GM13977 (cell line): ENCODE results near the gene RANBP1.

Experiments used
- DNase-seq: peaks from one replicate; pipeline ENCODE4 v3.0.0; 2012; ENCODE audit warnings: low spot score
- CTCF ChIP-seq: IDR thresholded peaks from 2 replicates; pipeline ENCODE4 v1.5.1; 2012; ENCODE audit warnings: mild to moderate bottlenecking, control low read depth; ENCODE audit not compliant: insufficient read depth; ENCODE audit errors: extremely low read depth, missing control alignments
- in situ Hi-C: fragments of 300-500 bp; cut with MboI; formaldehyde crosslinking; loops from one replicate; pipeline ENCODE4 v1.12.0; 2022; ENCODE audit warnings: low sequenced_read_pairs, low pct_unique_long_range_greater_than_20kb, mixed read lengths, inconsistent platforms; ENCODE audit not compliant: unreplicated experiment

Gene RANBP1

DNA sequence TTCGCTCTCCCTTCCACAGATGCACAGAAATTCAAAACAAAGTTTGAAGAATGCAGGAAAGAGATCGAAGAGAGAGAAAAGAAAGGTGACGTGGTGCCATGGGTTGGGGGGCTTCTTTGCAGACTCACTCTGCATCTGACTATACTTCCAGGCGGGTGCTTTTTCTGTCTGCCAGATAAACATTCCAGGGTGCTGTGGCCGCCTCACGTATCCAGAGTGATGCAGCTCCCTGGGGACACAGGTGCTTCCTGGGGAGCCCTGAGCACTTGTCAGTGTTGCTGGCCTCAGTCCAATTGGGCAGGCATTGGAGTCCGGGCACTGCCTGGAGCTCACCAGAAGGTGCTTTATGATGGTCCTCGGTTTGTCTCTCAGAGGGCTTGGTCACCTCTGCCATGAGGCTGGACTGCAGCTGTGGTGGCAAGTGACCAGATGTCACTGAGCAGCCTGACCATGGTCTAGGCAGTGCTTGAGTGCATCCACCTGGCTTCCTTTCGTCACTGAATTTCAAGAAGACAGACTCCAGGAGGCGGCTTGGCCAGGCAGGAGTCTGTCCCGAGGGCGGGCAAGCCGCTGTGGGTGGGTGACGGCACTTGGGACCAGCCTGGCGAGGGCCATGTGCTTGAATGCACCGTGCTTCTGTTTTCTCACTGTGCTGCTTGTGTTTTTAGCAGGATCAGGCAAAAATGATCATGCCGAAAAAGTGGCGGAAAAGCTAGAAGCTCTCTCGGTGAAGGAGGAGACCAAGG lies 10.6 kb downstream of the RANBP1 start:
- no peak for TF ChIP-seq CTCF
- DNase-seq = no peak
- in situ Hi-C loops = no loop called here

DNA sequence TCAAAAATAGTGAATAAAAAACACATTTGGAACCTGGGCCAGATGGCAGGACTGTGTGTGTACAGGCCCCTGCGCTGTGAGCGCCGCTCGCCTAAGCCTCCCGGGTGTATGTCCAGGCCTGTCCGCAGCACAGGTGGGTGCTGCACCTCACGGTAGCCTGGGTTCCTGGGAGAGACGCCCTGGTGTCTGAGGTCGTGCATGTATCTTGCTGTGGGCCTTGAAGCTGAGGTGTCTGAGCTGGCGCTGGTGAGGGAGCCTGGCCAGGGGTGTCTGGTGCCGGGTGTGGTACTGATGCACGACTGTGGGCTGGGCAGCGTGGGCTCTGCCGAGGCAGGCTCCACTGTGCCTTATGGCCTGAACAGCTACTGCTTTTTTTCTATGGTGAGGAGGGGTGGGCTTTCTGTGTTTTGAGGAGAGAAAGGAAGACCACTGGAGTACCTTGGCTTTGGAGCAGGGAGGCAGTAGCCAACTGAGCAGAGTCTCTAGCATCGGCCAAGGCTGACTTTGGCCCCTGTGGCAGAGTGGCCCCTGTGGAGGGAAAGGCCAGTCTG lies 11.5 kb downstream of the RANBP1 start:
- no peak for DNase-seq
- in situ Hi-C loops = no loop called here
- no peak for TF ChIP-seq CTCF

DNA sequence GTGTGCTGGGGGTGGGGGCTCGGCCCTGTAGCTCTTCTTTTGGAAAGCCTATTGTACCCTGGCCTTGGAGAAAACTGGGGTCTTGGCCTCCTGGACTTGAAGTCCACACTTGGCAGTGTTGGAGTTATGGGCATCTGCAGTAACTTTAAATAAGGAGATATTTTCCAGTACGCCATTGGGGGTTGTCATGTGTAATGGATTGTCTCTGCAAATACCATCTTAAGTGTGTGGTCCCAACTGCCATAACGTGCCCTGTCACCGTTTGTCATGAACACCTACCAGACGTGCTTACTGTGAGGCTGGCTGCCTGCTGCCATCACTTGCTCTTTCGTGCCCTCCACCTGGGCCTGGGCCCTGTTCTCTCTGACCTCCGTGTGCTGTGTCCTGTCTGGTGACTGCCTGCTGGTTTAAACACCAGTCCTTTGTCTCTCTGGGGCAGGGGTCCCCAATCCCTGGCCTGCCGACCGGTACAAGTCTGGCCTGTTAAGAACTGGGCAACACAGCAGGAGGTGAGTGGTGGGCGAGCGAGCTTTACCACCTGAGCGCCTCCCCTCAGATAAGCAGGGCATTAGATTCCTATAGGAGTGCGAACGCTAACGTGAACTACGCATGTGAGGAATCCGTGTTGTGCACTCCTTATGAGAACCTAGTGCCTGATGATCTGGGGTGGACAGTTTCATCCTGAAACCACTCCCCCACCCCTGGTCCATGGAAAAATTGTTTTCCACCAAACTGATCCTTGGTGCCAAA lies 12.1 kb downstream of the RANBP1 start:
- no peak for DNase-seq
- no peak for TF ChIP-seq CTCF
- in situ Hi-C loops = no loop called here

- in situ Hi-C loops = no loop called here
- TF ChIP-seq CTCF = no peak
- DNase-seq = no peak
These were observed 12.7 kb downstream of the RANBP1 start for GRCh38 chr22:20128619-20128901.

DNA sequence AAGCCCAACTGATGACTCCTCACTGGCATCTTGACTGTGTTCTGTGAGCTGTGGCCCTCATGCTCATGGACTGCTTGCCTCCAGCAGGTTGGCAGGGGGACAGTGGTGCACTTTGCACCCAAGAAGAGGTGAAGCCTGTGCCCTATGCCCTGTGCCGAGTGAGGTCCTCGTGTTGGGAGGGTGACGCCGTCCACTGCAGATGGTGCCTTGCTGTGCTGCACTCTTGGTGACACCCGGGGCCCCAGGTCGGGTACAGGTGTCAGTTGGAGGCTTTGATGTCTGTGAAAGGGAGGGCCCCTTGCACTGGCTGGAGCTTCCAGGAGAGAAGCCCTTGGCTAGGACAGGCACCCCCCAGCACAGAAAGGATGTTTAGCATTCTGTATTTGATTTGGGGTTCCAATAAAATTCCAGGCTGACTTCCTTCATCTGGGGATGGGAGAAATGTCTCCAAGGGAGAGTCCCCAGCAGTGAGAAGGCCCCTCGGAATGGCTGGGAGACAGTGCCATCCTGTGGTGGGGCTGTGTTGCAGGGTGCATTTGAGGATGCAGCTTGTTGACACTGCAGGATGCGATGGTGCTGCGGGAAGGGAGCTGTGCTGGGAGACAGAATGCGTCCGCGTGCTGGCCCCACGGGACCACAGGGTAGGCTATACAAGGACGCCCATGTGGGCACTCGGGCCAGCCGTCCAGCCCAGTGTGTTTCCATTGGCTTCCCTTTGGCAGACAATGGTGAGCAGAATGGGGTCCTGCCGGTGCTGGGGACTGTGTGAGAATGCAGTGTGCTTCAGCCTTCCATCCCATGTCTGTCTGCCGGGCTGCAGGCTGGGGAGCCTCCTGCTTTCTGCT lies 13.2 kb downstream of the RANBP1 start:
- in situ Hi-C loops = no loop called here
- no peak for DNase-seq
- peak; percentile 51 for TF ChIP-seq CTCF

- in situ Hi-C loops = no loop called here
- DNase-seq = no peak
- no peak for TF ChIP-seq CTCF
These were observed 13.8 kb downstream of the RANBP1 start for GRCh38 chr22:20129747-20130014.
